H9 (cell line): ENCODE measurements around the gene ZNF221. TPM values are rescaled to one million over a fixed set of nuclear protein-coding genes. Genes with fewer than 3 reads are reported as not detected.

Experiments used
- DNase-seq: peaks from one replicate; pipeline ENCODE4 v3.0.0-alpha.2; 2017
- H2AFZ ChIP-seq: one replicate; pipeline ENCODE4 v1.6.1; 2013; ENCODE audit warnings: mild to moderate bottlenecking, low read length, control low read depth, moderate library complexity
- H2AK5ac ChIP-seq: 2 replicates; pipeline ENCODE4 v1.6.1; 2013; ENCODE audit warnings: low read length, control low read depth, mixed read lengths; ENCODE audit not compliant: insufficient read length
- H2BK120ac ChIP-seq: one replicate; pipeline ENCODE4 v1.6.1; 2013; ENCODE audit warnings: low read depth, mild to moderate bottlenecking, low read length, control low read depth, inconsistent platforms; ENCODE audit not compliant: poor library complexity, severe bottlenecking
- H2BK12ac ChIP-seq: 2 replicates; pipeline ENCODE4 v1.6.1; 2013; ENCODE audit warnings: low read length, control low read depth, mixed read lengths, low read depth; ENCODE audit not compliant: insufficient read length
- H2BK15ac ChIP-seq: 2 replicates; pipeline ENCODE4 v1.6.1; 2013; ENCODE audit warnings: low read depth, low read length, control low read depth
- H2BK20ac ChIP-seq: one replicate; pipeline ENCODE4 v1.6.1; 2013; ENCODE audit warnings: low read depth, mild to moderate bottlenecking, low read length, control low read depth, inconsistent platforms; ENCODE audit not compliant: poor library complexity, severe bottlenecking
- H2BK5ac ChIP-seq: 2 replicates; pipeline ENCODE4 v1.6.1; 2013; ENCODE audit warnings: low read length, control low read depth, mixed read lengths; ENCODE audit not compliant: insufficient read length
- H3K14ac ChIP-seq: 2 replicates; pipeline ENCODE4 v1.6.1; 2013; ENCODE audit warnings: low read length, control low read depth; ENCODE audit not compliant: insufficient read depth
- H3K18ac ChIP-seq: 2 replicates; pipeline ENCODE4 v1.6.1; 2013; ENCODE audit warnings: low read depth, mild to moderate bottlenecking, mixed read lengths, low read length, control low read depth; ENCODE audit not compliant: insufficient read length
- H3K23ac ChIP-seq: 2 replicates; pipeline ENCODE4 v1.6.1; 2013; ENCODE audit warnings: low read length, control low read depth, mixed read lengths, low read depth; ENCODE audit not compliant: insufficient read length
- H3K23me2 ChIP-seq: 2 replicates; pipeline ENCODE4 v1.6.1; 2013; ENCODE audit warnings: low read depth, mild to moderate bottlenecking, mixed read lengths, low read length, control low read depth; ENCODE audit not compliant: insufficient read length, poor library complexity, severe bottlenecking
- H3K27ac ChIP-seq: 2 replicates; pipeline ENCODE4 v1.5.1; 2013; ENCODE audit warnings: low read length, control low read depth, mixed read lengths, low read depth; ENCODE audit not compliant: insufficient read length
- H3K27me3 ChIP-seq: 2 replicates; pipeline ENCODE4 v1.6.1; 2013; ENCODE audit warnings: low read length, control low read depth, inconsistent platforms; ENCODE audit not compliant: insufficient read depth
- H3K4ac ChIP-seq: 2 replicates; pipeline ENCODE4 v1.6.1; 2013; ENCODE audit warnings: low read depth, mild to moderate bottlenecking, control low read depth, inconsistent platforms, low read length, moderate library complexity
- H3K4me1 ChIP-seq: 2 replicates; pipeline ENCODE4 v1.6.1; 2013; ENCODE audit warnings: low read length, control low read depth, inconsistent platforms; ENCODE audit not compliant: insufficient read depth
- H3K4me2 ChIP-seq: 2 replicates; pipeline ENCODE4 v1.6.1; 2013; ENCODE audit warnings: low read length, control low read depth, mixed read lengths; ENCODE audit not compliant: insufficient read length, insufficient read depth
- H3K56ac ChIP-seq: 2 replicates; pipeline ENCODE4 v1.6.1; 2013; ENCODE audit warnings: low read depth, mild to moderate bottlenecking, mixed read lengths, low read length, control low read depth; ENCODE audit not compliant: insufficient read length
- H3K79me1 ChIP-seq: 2 replicates; pipeline ENCODE4 v1.6.1; 2013; ENCODE audit warnings: low read depth, mild to moderate bottlenecking, moderate library complexity, low read length, control low read depth, inconsistent platforms; ENCODE audit not compliant: insufficient read depth, poor library complexity, severe bottlenecking
- H3K79me2 ChIP-seq: 2 replicates; pipeline ENCODE4 v1.6.1; 2013; ENCODE audit warnings: low read length, control low read depth, inconsistent platforms; ENCODE audit not compliant: insufficient read depth
- H3K9ac ChIP-seq: 2 replicates; pipeline ENCODE4 v1.6.1; 2013; ENCODE audit warnings: low read length, control low read depth, mixed read lengths; ENCODE audit not compliant: insufficient read length; ENCODE audit errors: extremely low read depth
- H3K9me3 ChIP-seq: one replicate; pipeline ENCODE4 v1.6.1; 2013; ENCODE audit warnings: low read depth, low read length, inconsistent platforms; ENCODE audit not compliant: control insufficient read depth
- H3T11ph ChIP-seq: one replicate; pipeline ENCODE4 v1.6.1; 2013; ENCODE audit warnings: mild to moderate bottlenecking, low read length, control low read depth, inconsistent platforms
- H4K20me1 ChIP-seq: one replicate; pipeline ENCODE4 v1.6.1; 2013; ENCODE audit not compliant: control insufficient read depth, insufficient read length, insufficient read depth
- H4K5ac ChIP-seq: 2 replicates; pipeline ENCODE4 v1.6.1; 2013; ENCODE audit warnings: low read depth, mild to moderate bottlenecking, mixed read lengths, low read length, control low read depth; ENCODE audit not compliant: insufficient read length
- H4K8ac ChIP-seq: replicated peaks from 2 replicates; pipeline ENCODE4 v1.6.1; 2013; ENCODE audit warnings: low read length, control low read depth, mixed read lengths, low read depth; ENCODE audit not compliant: insufficient read length
- H4K91ac ChIP-seq: 2 replicates; pipeline ENCODE4 v1.6.1; 2013; ENCODE audit warnings: low read depth, mild to moderate bottlenecking, moderate library complexity, mixed read lengths, low read length, control low read depth; ENCODE audit not compliant: insufficient read length
- H3K27ac Mint-ChIP-seq, 3 experiments: 2 replicates in 2 of 3; 3 replicates in 1 of 3; pipeline ENCODE4 v1.8.0; 2020 to 2021; ENCODE audit warnings: mixed read lengths in 3 of 3, mild to moderate bottlenecking in 1 of 3, moderate library complexity in 1 of 3
- H3K27me3 Mint-ChIP-seq: 2 replicates; pipeline ENCODE4 v1.8.0; 2021; ENCODE audit warnings: low read depth, mild to moderate bottlenecking, moderate library complexity, mixed read lengths
- H3K36me3 Mint-ChIP-seq, 3 experiments: 2 replicates in 2 of 3; 3 replicates in 1 of 3; pipeline ENCODE4 v1.8.0; 2020 to 2021; ENCODE audit warnings: low read depth in 3 of 3, mixed read lengths in 3 of 3; ENCODE audit not compliant: insufficient read depth in 1 of 3
- H3K4me1 Mint-ChIP-seq, 2 experiments: 2 replicates each; pipeline ENCODE4 v1.8.0; 2020; ENCODE audit warnings: mixed read lengths in 2 of 2
- H3K4me3 Mint-ChIP-seq, 2 experiments: 2 replicates in 1 of 2; 3 replicates in 1 of 2; pipeline ENCODE4 v1.8.0; 2020 to 2021; ENCODE audit warnings: mild to moderate bottlenecking in 2 of 2, mixed read lengths in 2 of 2, moderate library complexity in 1 of 2
- H3K9me3 Mint-ChIP-seq, 2 experiments: 2 replicates in 1 of 2; 3 replicates in 1 of 2; pipeline ENCODE4 v1.8.0; 2020; ENCODE audit warnings: mild to moderate bottlenecking in 2 of 2, mixed read lengths in 2 of 2, moderate library complexity in 1 of 2
- CTCF ChIP-seq: fragments of 200-600 bp; sonication (generic); conservative IDR thresholded peaks from 3 replicates; pipeline ENCODE4 v1.8.0; 2021; ENCODE audit warnings: antibody characterized with exemption, mild to moderate bottlenecking
- WGBS: extraction: QIAGEN DNeasy Blood & Tissue Kit; methylation state at CpG from one replicate; pipeline ENCODE4 v1.1.7; 2013; ENCODE audit warnings: missing lambda C conversion rate, low lambda C conversion rate, mixed read lengths; ENCODE audit not compliant: insufficient read length; ENCODE audit errors: extremely low coverage; 5-methylcytosine and 5-hydroxymethylcytosine counted together
- total RNA-seq: library from RNA; stranded (reverse); gene quantifications from 2 replicates; pipeline ENCODE4 v1.2.1, GENCODE V29; 2021

Gene ZNF221
- total RNA-seq, 1 experiment from 2014 or later: 8.0 TPM

GRCh38 chr19:43976732-43977131 lies 25.7 kb downstream of the ZNF221 start:
- Histone ChIP-seq H2AK5ac (no peak overlapping the region), H3K18ac (no peak overlapping the region), H3K27me3 (no peaks in the 10 kb centered on the region), H2BK15ac (no peak overlapping the region), H3K79me1 (no peaks in the 10 kb centered on the region), H3K9ac (no peak overlapping the region), H2BK20ac (no peak overlapping the region), H3K4ac (no peak overlapping the region), H3K23me2 (no peaks in the 10 kb centered on the region), H3K79me2 (no peaks in the 10 kb centered on the region), H4K20me1 (no peaks in the 10 kb centered on the region), H2BK5ac (no peak overlapping the region), H3K56ac (no peak overlapping the region), H3T11ph (no peak overlapping the region), H4K5ac (no peak overlapping the region), H3K4me2 (no peak overlapping the region), H2BK12ac (no peak overlapping the region), H4K8ac (no peak overlapping the region), H3K9me3 (peaks cover 27% of the 10 kb centered on the region), H3K23ac (no peak overlapping the region), H3K4me1 (no peaks in the 10 kb centered on the region), H3K14ac (no peak overlapping the region), H3K27ac (no peak overlapping the region), H2BK120ac (no peak overlapping the region), H2AFZ (no peak overlapping the region), H4K91ac (no peak overlapping the region)
- H3K27ac Mint-ChIP-seq: no peak overlapping the region
- no peak for TF ChIP-seq CTCF
- no peak for DNase-seq
- peaks cover 76 to 80% of the 10 kb centered on the region in 2 experiments for H3K9me3 Mint-ChIP-seq
- no CpG with 5 or more reads among the region's 1 CpG for WGBS
- H3K27me3 Mint-ChIP-seq: peaks cover 29% of the 10 kb centered on the region
- no peaks in the 10 kb centered on the region for H3K4me1 Mint-ChIP-seq
- peaks cover 20 to 43% (median 35%) of the 10 kb centered on the region in 3 experiments for H3K36me3 Mint-ChIP-seq
- no peak overlapping the region for H3K4me3 Mint-ChIP-seq
